HEK293 (cell line): Measurements from ENCODE around the gene TBC1D22A.

Experiments used
- CTCF ChIA-PET: fragments of 350-600 bp; formaldehyde crosslinking; extraction: SDS; loops from one replicate; lab custom pipeline; 2021; ENCODE audit warnings: antibody characterized with exemption; lab: Yijun Ruan, JAX
- POLR2A ChIA-PET: fragments of 300-600 bp; formaldehyde crosslinking; extraction: SDS; loops from one replicate; lab custom pipeline; 2020; ENCODE audit warnings: antibody characterized with exemption, inconsistent platforms; lab: Yijun Ruan, JAX
- H3K27ac ChIP-seq: fragments of 200-500 bp; sonication (Bioruptor generic); 2 replicates; pipeline ENCODE4 v1.5.1; 2014; ENCODE audit warnings: low read depth, low read length, control low read depth, inconsistent platforms; ENCODE audit errors: extremely low read depth
- H3K36me3 ChIP-seq, 2 experiments: fragments of 200-500 bp in 1 of 2; sonication (Bioruptor generic) in 1 of 2; 1 replicate in 1 of 2; 2 replicates in 1 of 2; pipeline ENCODE4 v1.5.1; 2014 to 2017; ENCODE audit warnings: inconsistent platforms in 2 of 2, low read length in 2 of 2; ENCODE audit not compliant: control insufficient read depth in 2 of 2, insufficient read depth in 1 of 2
- H3K4me1 ChIP-seq: fragments of 200-500 bp; sonication (Bioruptor generic); 2 replicates; pipeline ENCODE4 v1.5.1; 2014; ENCODE audit warnings: mild to moderate bottlenecking, low read length, inconsistent platforms; ENCODE audit not compliant: control insufficient read depth, insufficient read depth
- H3K4me3 ChIP-seq: 2 replicates; pipeline ENCODE4 v1.5.1; 2011; ENCODE audit warnings: low read depth, mild to moderate bottlenecking, control low read depth, low read length, moderate library complexity
- H3K9me3 ChIP-seq: fragments of 200-500 bp; sonication (Bioruptor generic); 2 replicates; pipeline ENCODE4 v1.5.1; 2014; ENCODE audit warnings: low read depth, low read length, inconsistent platforms; ENCODE audit not compliant: control insufficient read depth, insufficient read depth
- ZBTB17 ChIP-seq: fragments of 450-650 bp; formaldehyde crosslinking; IDR thresholded peaks from 2 replicates; pipeline ENCODE4 v1.5.1; 2016; ENCODE audit warnings: missing biosample characterization, missing genetic modification characterization
- ZNF10 ChIP-seq: fragments of 450-650 bp; formaldehyde crosslinking; IDR thresholded peaks from 2 replicates; pipeline ENCODE4 v1.5.1; 2017; ENCODE audit warnings: missing biosample characterization, missing genetic modification characterization
- ZNF146 ChIP-seq: fragments of 450-650 bp; formaldehyde crosslinking; IDR thresholded peaks from 2 replicates; pipeline ENCODE4 v1.5.1; 2016; ENCODE audit warnings: missing biosample characterization, missing genetic modification characterization
- ZNF214 ChIP-seq: fragments of 450-650 bp; formaldehyde crosslinking; IDR thresholded peaks from 2 replicates; pipeline ENCODE4 v1.5.1; 2017; ENCODE audit warnings: missing biosample characterization, mild to moderate bottlenecking, missing genetic modification characterization, borderline replicate concordance
- ZNF324 ChIP-seq: fragments of 450-650 bp; formaldehyde crosslinking; IDR thresholded peaks from 2 replicates; pipeline ENCODE4 v1.5.1; 2016; ENCODE audit warnings: missing biosample characterization, missing genetic modification characterization
- ZNF354C ChIP-seq: fragments of 450-650 bp; formaldehyde crosslinking; IDR thresholded peaks from 2 replicates; pipeline ENCODE4 v1.5.1; 2016; ENCODE audit warnings: missing biosample characterization, missing genetic modification characterization, low read depth, borderline replicate concordance
- ZNF501 ChIP-seq: fragments of 450-650 bp; formaldehyde crosslinking; IDR thresholded peaks from 2 replicates; pipeline ENCODE4 v1.5.1; 2016; ENCODE audit warnings: missing biosample characterization, missing genetic modification characterization
- ZNF521 ChIP-seq: fragments of 450-650 bp; formaldehyde crosslinking; IDR thresholded peaks from 2 replicates; pipeline ENCODE4 v1.5.1; 2017; ENCODE audit warnings: missing biosample characterization, mild to moderate bottlenecking, missing genetic modification characterization
- TF ChIP-seq, protein P1 (sequence below): fragments of 450-650 bp; formaldehyde crosslinking; IDR thresholded peaks from 2 replicates; pipeline ENCODE4 v1.5.1; 2016; ENCODE audit warnings: missing biosample characterization, missing genetic modification characterization
- TF ChIP-seq, protein P2 (sequence below): sonication (generic); formaldehyde crosslinking; IDR thresholded peaks from 2 replicates; pipeline ENCODE4 v1.8.1; 2022; ENCODE audit warnings: mild to moderate bottlenecking, moderate library complexity, missing genetic modification reagents
- TF ChIP-seq, protein P3 (sequence below): fragments of 450-650 bp; formaldehyde crosslinking; IDR thresholded peaks from 2 replicates; pipeline ENCODE4 v1.5.1; 2017; ENCODE audit warnings: missing biosample characterization, missing genetic modification characterization
- TF ChIP-seq, protein P4 (sequence below): fragments of 450-650 bp; formaldehyde crosslinking; IDR thresholded peaks from 2 replicates; pipeline ENCODE4 v1.5.1; 2017; ENCODE audit warnings: missing biosample characterization, missing genetic modification characterization
- TF ChIP-seq, protein P5 (sequence below): fragments of 450-650 bp; formaldehyde crosslinking; IDR thresholded peaks from 2 replicates; pipeline ENCODE4 v1.5.1; 2016; ENCODE audit warnings: missing biosample characterization, missing genetic modification characterization, borderline replicate concordance

The TBC1D22A gene

DNA sequence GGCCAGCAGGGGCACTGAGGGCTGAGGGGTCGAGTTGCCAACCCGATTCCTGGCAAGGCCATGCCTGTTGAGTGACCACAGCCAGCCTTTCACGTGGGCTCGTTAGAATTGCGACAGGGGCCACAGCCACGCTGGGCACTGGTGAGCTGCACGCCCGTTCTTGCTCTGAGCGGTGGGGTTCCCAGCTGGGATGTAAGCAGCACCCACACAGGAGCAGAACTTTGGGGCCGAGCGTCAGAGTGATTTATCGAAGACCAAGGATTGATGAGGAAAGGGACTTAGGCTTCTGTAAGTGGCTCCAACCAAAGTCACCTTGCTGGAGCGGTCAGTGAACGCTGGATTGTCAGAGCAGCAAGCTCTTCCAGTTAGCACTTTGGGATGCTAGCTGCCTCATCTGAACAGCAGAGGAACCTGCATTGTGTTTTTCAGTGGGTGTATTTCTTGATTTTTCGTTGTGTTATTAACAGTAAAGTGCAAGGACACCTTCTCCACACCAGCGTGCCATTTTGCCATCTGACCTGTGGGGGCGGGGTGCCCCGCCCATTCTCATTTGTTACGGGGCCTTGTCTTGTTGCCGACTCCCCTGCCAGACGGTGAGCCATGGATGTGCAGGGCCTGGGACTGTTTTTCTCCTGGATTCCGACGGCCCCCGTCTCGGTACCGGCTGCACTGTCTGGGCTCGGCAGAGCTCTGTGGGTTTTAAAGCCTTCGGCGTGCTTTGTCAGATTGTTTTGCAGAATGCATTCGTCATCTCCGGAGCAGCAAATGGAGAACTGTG lies 202.5 kb downstream of the TBC1D22A start:
- CTCF ChIA-PET, result no interaction called here
- Histone ChIP-seq H3K4me1 (no peaks in the 10 kb centered on the region), H3K9me3 (no peaks in the 10 kb centered on the region), H3K36me3 (no peaks in the 10 kb centered on the region), H3K27ac (no peak overlapping the region), H3K4me3 (no peak overlapping the region)
- TF ChIP-seq ZNF501 (tag by site-specific recombination) (no peak), ZNF10 (tag by site-specific recombination) (no peak)
- TF ChIP-seq, protein P1, sequence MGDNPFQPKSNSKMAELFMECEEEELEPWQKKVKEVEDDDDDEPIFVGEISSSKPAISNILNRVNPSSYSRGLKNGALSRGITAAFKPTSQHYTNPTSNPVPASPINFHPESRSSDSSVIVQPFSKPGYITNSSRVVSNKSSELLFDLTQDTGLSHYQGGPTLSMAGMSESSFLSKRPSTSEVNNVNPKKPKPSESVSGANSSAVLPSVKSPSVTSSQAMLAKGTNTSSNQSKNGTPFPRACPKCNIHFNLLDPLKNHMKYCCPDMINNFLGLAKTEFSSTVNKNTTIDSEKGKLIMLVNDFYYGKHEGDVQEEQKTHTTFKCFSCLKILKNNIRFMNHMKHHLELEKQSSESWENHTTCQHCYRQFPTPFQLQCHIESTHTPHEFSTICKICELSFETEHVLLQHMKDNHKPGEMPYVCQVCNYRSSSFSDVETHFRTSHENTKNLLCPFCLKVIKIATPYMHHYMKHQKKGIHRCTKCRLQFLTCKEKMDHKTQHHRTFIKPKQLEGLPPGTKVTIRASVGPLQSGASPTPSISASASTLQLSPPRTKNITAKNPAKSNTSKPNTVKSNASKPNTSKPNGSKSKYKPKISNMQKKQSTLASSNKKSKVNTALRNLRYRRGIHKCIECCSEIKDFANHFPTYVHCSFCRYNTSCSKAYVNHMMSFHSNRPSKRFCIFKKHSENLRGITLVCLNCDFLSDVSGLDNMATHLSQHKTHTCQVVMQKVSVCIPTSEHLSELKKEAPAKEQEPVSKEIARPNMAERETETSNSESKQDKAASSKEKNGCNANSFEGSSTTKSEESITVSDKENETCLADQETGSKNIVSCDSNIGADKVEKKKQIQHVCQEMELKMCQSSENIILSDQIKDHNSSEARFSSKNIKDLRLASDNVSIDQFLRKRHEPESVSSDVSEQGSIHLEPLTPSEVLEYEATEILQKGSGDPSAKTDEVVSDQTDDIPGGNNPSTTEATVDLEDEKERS (tag by site-specific recombination), result no peak
- TF ChIP-seq, protein P2, sequence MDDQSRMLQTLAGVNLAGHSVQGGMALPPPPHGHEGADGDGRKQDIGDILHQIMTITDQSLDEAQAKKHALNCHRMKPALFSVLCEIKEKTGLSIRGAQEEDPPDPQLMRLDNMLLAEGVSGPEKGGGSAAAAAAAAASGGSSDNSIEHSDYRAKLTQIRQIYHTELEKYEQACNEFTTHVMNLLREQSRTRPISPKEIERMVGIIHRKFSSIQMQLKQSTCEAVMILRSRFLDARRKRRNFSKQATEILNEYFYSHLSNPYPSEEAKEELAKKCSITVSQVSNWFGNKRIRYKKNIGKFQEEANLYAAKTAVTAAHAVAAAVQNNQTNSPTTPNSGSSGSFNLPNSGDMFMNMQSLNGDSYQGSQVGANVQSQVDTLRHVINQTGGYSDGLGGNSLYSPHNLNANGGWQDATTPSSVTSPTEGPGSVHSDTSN (CRISPR knock-in tag), result no peak
- TF ChIP-seq, protein P3, sequence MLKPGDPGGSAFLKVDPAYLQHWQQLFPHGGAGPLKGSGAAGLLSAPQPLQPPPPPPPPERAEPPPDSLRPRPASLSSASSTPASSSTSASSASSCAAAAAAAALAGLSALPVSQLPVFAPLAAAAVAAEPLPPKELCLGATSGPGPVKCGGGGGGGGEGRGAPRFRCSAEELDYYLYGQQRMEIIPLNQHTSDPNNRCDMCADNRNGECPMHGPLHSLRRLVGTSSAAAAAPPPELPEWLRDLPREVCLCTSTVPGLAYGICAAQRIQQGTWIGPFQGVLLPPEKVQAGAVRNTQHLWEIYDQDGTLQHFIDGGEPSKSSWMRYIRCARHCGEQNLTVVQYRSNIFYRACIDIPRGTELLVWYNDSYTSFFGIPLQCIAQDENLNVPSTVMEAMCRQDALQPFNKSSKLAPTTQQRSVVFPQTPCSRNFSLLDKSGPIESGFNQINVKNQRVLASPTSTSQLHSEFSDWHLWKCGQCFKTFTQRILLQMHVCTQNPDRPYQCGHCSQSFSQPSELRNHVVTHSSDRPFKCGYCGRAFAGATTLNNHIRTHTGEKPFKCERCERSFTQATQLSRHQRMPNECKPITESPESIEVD, result no peak
- TF ChIP-seq, protein P4, sequence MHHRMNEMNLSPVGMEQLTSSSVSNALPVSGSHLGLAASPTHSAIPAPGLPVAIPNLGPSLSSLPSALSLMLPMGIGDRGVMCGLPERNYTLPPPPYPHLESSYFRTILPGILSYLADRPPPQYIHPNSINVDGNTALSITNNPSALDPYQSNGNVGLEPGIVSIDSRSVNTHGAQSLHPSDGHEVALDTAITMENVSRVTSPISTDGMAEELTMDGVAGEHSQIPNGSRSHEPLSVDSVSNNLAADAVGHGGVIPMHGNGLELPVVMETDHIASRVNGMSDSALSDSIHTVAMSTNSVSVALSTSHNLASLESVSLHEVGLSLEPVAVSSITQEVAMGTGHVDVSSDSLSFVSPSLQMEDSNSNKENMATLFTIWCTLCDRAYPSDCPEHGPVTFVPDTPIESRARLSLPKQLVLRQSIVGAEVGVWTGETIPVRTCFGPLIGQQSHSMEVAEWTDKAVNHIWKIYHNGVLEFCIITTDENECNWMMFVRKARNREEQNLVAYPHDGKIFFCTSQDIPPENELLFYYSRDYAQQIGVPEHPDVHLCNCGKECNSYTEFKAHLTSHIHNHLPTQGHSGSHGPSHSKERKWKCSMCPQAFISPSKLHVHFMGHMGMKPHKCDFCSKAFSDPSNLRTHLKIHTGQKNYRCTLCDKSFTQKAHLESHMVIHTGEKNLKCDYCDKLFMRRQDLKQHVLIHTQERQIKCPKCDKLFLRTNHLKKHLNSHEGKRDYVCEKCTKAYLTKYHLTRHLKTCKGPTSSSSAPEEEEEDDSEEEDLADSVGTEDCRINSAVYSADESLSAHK (tag by site-specific recombination), result no peak
- POLR2A ChIA-PET, result no interaction called here

DNA sequence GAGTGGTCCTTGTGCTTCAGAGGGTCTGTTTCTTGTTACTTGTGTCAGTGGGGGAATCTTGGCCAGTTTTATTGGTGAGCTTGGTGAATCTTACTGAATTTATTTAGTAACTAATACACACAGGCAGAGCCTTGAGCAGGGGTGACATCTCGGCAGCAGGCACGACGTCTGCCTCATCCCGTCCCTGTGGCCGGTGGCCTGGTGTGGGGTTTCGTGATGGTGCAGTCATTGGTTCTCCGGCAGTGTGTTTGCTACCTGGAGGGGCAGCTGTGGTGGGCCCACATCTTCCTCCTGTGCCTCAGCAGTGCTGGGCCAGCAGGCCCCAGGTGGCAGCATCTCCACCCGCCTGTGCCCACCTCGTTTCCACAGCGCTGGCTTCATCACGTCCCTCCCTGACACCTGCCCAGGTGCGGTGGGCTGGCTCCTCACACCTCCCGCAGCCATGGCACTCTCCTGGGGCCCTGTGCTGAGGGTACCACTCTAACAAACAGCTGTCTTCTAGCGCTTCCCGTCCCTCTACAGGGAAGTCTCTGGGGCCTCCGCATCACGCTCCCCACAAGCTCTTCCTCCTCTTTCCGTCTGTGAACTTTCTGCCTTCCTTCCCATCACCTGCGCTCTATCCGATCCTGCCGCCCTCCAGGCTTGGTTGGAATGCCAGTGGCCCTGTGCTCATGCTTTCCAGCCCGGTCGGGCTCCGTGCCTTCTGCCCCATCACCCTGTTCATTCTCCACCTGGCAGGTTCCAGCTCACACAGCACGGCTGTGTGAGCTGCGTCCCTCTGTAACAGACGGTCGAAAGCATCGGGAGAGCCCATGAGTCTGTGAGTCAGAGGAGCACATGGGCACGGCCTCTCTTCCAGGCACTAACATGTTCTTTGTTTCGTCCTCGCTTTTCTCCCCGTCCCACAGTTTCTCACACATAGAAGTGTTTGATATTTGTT lies 203.4 kb downstream of the TBC1D22A start:
- POLR2A ChIA-PET, result no interaction called here
- Histone ChIP-seq H3K4me3 (no peak overlapping the region), H3K27ac (no peak overlapping the region), H3K9me3 (no peaks in the 10 kb centered on the region)
- CTCF ChIA-PET, result interaction anchor here (0.6 kb wide), 1 partner anchor 109 kb away, joined by 3 read pairs; no protein-coding TSS in a partner anchor
- TF ChIP-seq ZNF354C (tag by site-specific recombination), result no peak
- TF ChIP-seq ZNF521, result no peak
- TF ChIP-seq, all 188 proteins: peak for 0
- Histone ChIP-seq H3K36me3 (no peaks in the 10 kb centered on the region), H3K4me1 (no peaks in the 10 kb centered on the region)

DNA sequence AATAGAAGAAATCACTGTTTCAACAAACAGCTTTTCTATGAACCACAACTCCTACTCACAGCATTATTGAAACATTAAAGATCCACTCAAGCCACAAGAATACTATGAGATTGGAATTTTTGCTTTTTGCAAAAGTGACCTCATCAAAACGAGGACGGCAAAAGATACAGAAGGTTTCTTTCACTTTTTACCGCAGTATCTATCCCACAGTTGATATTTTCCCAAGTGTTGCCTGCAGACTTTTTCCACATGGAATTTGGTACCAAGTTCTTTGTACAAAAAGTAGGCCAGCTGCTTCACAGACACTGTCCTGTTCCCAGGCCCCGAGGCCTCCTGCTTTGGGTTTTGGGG lies 204.0 kb downstream of the TBC1D22A start:
- ChIA-PET POLR2A (no interaction called here), CTCF (interaction anchor here (0.6 to 0.8 kb wide), 2 partner anchors 110 to 133 kb away, joined by 3 to 5 read pairs; no protein-coding TSS in a partner anchor)
- no peaks in the 10 kb centered on the region for H3K4me1 ChIP-seq
- no peaks in the 10 kb centered on the region for H3K36me3 ChIP-seq
- no peak overlapping the region for H3K4me3 ChIP-seq
- no peak overlapping the region for H3K27ac ChIP-seq
- H3K9me3 ChIP-seq, result no peaks in the 10 kb centered on the region
- TF ChIP-seq, protein P5, sequence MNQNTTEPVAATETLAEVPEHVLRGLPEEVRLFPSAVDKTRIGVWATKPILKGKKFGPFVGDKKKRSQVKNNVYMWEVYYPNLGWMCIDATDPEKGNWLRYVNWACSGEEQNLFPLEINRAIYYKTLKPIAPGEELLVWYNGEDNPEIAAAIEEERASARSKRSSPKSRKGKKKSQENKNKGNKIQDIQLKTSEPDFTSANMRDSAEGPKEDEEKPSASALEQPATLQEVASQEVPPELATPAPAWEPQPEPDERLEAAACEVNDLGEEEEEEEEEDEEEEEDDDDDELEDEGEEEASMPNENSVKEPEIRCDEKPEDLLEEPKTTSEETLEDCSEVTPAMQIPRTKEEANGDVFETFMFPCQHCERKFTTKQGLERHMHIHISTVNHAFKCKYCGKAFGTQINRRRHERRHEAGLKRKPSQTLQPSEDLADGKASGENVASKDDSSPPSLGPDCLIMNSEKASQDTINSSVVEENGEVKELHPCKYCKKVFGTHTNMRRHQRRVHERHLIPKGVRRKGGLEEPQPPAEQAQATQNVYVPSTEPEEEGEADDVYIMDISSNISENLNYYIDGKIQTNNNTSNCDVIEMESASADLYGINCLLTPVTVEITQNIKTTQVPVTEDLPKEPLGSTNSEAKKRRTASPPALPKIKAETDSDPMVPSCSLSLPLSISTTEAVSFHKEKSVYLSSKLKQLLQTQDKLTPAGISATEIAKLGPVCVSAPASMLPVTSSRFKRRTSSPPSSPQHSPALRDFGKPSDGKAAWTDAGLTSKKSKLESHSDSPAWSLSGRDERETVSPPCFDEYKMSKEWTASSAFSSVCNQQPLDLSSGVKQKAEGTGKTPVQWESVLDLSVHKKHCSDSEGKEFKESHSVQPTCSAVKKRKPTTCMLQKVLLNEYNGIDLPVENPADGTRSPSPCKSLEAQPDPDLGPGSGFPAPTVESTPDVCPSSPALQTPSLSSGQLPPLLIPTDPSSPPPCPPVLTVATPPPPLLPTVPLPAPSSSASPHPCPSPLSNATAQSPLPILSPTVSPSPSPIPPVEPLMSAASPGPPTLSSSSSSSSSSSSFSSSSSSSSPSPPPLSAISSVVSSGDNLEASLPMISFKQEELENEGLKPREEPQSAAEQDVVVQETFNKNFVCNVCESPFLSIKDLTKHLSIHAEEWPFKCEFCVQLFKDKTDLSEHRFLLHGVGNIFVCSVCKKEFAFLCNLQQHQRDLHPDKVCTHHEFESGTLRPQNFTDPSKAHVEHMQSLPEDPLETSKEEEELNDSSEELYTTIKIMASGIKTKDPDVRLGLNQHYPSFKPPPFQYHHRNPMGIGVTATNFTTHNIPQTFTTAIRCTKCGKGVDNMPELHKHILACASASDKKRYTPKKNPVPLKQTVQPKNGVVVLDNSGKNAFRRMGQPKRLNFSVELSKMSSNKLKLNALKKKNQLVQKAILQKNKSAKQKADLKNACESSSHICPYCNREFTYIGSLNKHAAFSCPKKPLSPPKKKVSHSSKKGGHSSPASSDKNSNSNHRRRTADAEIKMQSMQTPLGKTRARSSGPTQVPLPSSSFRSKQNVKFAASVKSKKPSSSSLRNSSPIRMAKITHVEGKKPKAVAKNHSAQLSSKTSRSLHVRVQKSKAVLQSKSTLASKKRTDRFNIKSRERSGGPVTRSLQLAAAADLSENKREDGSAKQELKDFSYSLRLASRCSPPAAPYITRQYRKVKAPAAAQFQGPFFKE (tag by site-specific recombination), result no peak
- TF ChIP-seq ZNF324, result no peak
- TF ChIP-seq ZNF214 (tag by site-specific recombination), result no peak
- no peak for TF ChIP-seq ZNF146
- TF ChIP-seq ZBTB17 (tag by site-specific recombination), result no peak
